K562 (cell line): ENCODE results near the gene DAPK1.

Experiments
- ETV5 ChIP-seq: sonication (generic); formaldehyde crosslinking; IDR thresholded peaks from 2 replicates; pipeline ENCODE4 v1.4.0; 2020; ENCODE audit warnings: low read depth, mild to moderate bottlenecking, missing genetic modification reagents
- GABPA ChIP-seq: fragments of 200-800 bp; sonication (Bioruptor generic); conservative IDR thresholded peaks from 2 replicates; pipeline ENCODE4 v1.6.1; 2016; ENCODE audit warnings: low read depth, missing genetic modification characterization, missing compliant biosample characterization
- RFX1 ChIP-seq: fragments of 450-650 bp; IDR thresholded peaks from 2 replicates; pipeline ENCODE4 v1.6.1; 2016; ENCODE audit warnings: mild to moderate bottlenecking, moderate library complexity
- TF ChIP-seq, protein P1 (sequence below), 3 experiments: IDR thresholded peaks in 2 of 3; conservative IDR thresholded peaks in 1 of 3; 2 replicates each; pipeline ENCODE4 v1.5.1; 2011 to 2012; ENCODE audit warnings: low read length in 3 of 3, mild to moderate bottlenecking in 3 of 3, control low read depth in 2 of 3, improper control_type of control experiment in 1 of 3, inconsistent platforms in 1 of 3, low read depth in 1 of 3, mixed read lengths in 1 of 3, moderate library complexity in 1 of 3; ENCODE audit not compliant: insufficient read depth in 2 of 3
- TF ChIP-seq, protein P2 (sequence below): sonication (generic); formaldehyde crosslinking; IDR thresholded peaks from 2 replicates; pipeline ENCODE4 v1.8.1; 2022; ENCODE audit warnings: missing genetic modification reagents

DNA sequence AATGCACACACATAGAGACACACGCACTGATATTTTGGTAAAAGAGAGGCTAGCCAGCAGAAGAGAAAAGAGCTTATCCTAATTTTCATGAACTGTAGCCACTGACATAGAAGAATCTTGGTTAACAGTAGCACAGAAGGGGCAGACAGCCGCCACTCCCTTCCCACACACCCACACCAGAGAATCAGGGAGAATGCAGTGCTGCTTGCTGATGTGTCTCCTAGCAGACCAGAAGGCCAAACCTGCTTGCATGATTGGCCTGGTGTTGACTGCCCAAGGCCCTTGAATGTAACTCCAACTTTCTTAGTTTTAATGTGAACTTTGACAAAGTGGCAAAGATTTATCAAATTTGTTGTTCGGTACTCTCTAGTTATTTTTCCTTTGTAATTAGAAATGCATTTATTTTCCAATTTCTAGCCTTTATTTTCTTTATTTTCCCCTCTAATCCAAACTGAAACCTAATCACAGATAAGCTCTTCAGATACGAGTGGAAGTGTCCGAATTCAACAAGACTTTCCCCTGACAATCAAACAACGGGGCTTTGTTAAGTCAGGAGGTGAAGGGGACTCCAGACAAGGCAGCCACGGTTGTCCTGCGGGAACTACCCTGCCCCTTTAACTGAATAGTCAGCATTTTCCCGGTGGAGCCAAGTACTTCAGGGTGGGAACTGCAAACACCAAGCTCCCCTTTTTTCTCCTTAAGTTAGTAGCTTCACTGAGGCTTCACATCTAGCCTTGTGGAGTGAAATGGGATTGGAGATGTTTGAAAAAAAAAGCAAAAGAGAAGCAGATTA is 146.3 kb downstream of the DAPK1 start:
- TF ChIP-seq, protein P1, sequence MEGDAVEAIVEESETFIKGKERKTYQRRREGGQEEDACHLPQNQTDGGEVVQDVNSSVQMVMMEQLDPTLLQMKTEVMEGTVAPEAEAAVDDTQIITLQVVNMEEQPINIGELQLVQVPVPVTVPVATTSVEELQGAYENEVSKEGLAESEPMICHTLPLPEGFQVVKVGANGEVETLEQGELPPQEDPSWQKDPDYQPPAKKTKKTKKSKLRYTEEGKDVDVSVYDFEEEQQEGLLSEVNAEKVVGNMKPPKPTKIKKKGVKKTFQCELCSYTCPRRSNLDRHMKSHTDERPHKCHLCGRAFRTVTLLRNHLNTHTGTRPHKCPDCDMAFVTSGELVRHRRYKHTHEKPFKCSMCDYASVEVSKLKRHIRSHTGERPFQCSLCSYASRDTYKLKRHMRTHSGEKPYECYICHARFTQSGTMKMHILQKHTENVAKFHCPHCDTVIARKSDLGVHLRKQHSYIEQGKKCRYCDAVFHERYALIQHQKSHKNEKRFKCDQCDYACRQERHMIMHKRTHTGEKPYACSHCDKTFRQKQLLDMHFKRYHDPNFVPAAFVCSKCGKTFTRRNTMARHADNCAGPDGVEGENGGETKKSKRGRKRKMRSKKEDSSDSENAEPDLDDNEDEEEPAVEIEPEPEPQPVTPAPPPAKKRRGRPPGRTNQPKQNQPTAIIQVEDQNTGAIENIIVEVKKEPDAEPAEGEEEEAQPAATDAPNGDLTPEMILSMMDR (IDR thresholded peaks at IDR 0.05 in 2 of 3, conservative IDR thresholded peaks at IDR 0.05 in 1 of 3; ENCODE audit: insufficient read depth in 2 of 3, low read depth in 1 of 3, low read length in 3 of 3) = no peak
- TF ChIP-seq, protein P2, sequence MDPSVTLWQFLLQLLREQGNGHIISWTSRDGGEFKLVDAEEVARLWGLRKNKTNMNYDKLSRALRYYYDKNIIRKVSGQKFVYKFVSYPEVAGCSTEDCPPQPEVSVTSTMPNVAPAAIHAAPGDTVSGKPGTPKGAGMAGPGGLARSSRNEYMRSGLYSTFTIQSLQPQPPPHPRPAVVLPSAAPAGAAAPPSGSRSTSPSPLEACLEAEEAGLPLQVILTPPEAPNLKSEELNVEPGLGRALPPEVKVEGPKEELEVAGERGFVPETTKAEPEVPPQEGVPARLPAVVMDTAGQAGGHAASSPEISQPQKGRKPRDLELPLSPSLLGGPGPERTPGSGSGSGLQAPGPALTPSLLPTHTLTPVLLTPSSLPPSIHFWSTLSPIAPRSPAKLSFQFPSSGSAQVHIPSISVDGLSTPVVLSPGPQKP (CRISPR knock-in tag) = no peak
- no peak for TF ChIP-seq RFX1
- no peak for TF ChIP-seq ETV5 (CRISPR knock-in tag)
- no peak for TF ChIP-seq GABPA (tag)
